ENCODE results near the gene SPATA2. TPM values are rescaled to one million over a fixed set of nuclear protein-coding genes. Genes with fewer than 3 reads are reported as not detected.

Gene SPATA2
- total and polyA plus RNA-seq, 2 of the 13 experiments (the other 11 are each of a cell fraction or from before 2014, with no cell fraction given): 3.2 to 8.7 TPM

- TF ChIP-seq CBX1 (IDR thresholded peaks at IDR 0.05; ENCODE audit: low read depth) (no peak), ZBTB38 (CRISPR knock-in tag; IDR thresholded peaks at IDR 0.05) (peak; percentile 40; the same call in 1 of the 2 replicates), ATF4 (CRISPR knock-in tag; IDR thresholded peaks at IDR 0.05) (no peak), ZNF350 (CRISPR knock-in tag; IDR thresholded peaks at IDR 0.05; ENCODE audit: borderline replicate concordance, low read depth) (0 out of 2 replicates have a peak, but pooled peaks have one; percentile 42), SETDB1 (CRISPR knock-in tag; IDR thresholded peaks at IDR 0.05; ENCODE audit: borderline replicate concordance) (no peak), ZNF263 (CRISPR knock-in tag; IDR thresholded peaks at IDR 0.05) (no peak), ZNF713 (CRISPR knock-in tag; IDR thresholded peaks at IDR 0.05) (no peak), ZFP41 (CRISPR knock-in tag; IDR thresholded peaks at IDR 0.05; ENCODE audit: borderline replicate concordance) (no peak), CTCF (CRISPR knock-in tag; IDR thresholded peaks at IDR 0.05) (peak; percentile 54), AGO1 (IDR thresholded peaks at IDR 0.05; ENCODE audit: low read depth, low read length, poor library complexity, severe bottlenecking) (no peak), TSC22D2 (CRISPR knock-in tag; IDR thresholded peaks at IDR 0.05; ENCODE audit: borderline replicate concordance) (no peak), ZNF552 (CRISPR knock-in tag; IDR thresholded peaks at IDR 0.05; ENCODE audit: borderline replicate concordance) (no peak), KDM5B (CRISPR knock-in tag; IDR thresholded peaks at IDR 0.05; ENCODE audit: borderline replicate concordance) (no peak), ZNF580 (CRISPR knock-in tag; IDR thresholded peaks at IDR 0.05; ENCODE audit: borderline replicate concordance, low read depth) (0 out of 2 replicates have a peak, but pooled peaks have one; percentile 54), KAT7 (CRISPR knock-in tag; IDR thresholded peaks at IDR 0.05; ENCODE audit: borderline replicate concordance) (no peak), TCF12 (IDR thresholded peaks at IDR 0.05) (no peak), TCF12 (CRISPR knock-in tag; IDR thresholded peaks at IDR 0.05) (no peak), SMC3 (IDR thresholded peaks at IDR 0.05; ENCODE audit: low read length) (peak; percentile 50), ZNF101 (CRISPR knock-in tag; IDR thresholded peaks at IDR 0.05; ENCODE audit: borderline replicate concordance, low read depth) (no peak), ZNF687 (CRISPR knock-in tag; IDR thresholded peaks at IDR 0.05) (peak; percentile 61)
These were observed 5.6 kb downstream of the SPATA2 start (continued) for GRCh38 chr20:49909499-49910339.

Measured in HepG2 (cell line).